Umbilical cord (tissue), 2 donors: ENCODE data around the gene PRDX1. TPM values are rescaled to one million over a fixed set of nuclear protein-coding genes. Genes with fewer than 3 reads are reported as not detected.
"Not testable (repeated sequence)": the region's sequence is repeated elsewhere in the genome, so short reads cannot be mapped to it uniquely, and the experiment has no call there.

ENCODE experiments used
- DNase-seq: peaks from one replicate; pipeline ENCODE4 v3.0.0-alpha.2; 2015; ENCODE audit warnings: low spot score
- total RNA-seq: library from RNA; depleted of rRNA; stranded (reverse); fragments of >200 nt; gene quantifications from one replicate; pipeline ENCODE4 v1.2.3, GENCODE V29; 2014; ENCODE audit warnings: low replicate concordance; ENCODE audit not compliant: insufficient read depth

Gene PRDX1
- total RNA-seq, 1 donor from 2014 or later = 181 TPM

DNA sequence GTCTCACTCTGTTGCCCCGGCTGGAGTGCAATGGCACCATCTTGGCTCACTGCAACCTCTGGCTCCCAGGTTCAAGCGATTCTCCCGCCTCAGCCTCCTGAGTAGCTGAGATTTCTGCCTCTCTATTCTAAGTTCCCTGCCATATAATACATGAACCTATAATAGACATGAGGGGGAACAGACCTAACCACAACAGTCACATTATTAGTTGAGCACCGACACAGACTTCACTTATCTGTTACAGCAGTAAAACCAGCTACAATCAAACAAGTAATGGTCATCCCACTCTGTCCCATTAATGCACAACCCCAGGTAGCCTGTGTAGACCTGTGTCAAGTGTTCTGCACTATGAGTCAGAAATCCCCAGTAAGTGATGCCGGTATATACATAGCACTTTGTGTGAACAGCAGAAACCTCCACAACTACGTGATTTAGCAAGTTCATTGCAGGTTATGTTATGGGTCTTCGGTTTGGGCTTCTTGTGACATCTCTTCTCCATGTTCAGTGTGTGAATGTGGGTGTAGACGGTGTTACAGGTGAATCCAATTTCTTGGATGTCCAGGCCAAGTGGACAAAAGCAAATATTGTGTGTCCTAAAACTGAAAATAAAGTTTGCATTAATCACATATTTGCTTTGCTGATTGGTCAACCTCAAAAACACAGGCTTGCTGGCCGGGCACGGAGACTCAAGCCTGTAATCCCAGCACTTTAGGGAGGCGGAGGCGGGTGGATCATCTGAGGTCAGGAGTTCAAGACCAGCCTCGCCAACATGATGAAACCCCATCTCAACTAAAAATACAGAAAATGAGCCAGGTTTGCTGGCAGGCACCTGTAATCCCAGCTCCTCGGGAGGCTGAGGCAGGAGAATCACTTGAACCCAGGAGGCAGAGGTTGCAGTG, 18.0 kb downstream of the PRDX1 start:
- no peak for DNase-seq

DNA sequence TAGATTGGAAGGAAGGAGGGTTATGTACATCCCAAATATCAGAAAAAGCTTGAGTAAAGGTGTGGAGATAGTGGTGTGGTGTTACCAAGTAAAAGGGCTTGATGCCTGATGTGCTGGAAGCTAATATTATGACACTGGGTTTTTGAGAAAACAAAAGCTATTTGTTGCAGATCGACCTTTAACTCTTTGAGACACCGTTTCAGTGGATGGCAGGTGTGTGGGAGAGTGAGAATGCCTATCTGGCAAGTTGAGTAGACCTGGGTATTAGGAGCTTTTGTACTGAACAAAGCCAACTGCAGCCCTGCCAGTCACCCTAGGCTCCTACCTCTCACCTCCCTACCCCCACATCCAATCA, 20.2 kb downstream of the PRDX1 start:
- DNase-seq = no peak

DNA sequence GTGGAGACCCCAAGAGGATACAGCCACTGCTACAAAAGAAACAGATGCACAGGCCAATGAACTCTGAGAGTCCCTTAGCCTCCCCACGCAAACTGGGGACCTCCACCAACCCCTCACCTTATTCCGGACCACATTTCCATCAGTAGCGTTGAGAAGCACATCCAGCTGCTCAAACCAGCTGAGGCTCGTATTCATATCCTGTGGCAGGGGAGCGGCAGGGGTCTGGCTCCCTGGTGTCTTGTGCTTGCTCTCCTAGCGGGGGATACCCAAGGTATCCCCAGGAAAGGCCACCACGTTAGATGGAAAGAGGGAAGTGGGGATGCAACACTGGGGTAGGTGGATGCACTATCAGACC, 22.3 kb downstream of the PRDX1 start:
- no peak for DNase-seq

DNA sequence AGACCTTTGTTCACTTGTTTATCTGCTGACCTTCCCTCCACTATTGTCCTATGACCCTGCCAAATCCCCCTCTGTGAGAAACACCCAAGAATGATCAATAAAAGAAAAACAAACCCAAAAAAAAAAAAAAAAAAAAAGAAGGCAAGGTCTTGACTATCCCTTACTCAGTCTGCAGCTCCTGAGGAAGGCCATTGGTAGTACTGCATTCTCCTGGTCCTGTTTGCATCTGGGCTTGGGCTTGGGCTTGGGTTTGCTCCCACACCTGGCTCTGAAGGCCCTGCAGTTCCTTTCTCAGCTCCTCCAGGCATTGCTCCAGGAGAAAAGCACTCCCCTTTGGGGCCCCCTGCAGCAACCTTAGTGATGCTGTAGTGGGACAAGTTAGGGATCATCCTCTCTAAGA, 23.4 kb downstream of the PRDX1 start:
- DNase-seq = no peak

DNA sequence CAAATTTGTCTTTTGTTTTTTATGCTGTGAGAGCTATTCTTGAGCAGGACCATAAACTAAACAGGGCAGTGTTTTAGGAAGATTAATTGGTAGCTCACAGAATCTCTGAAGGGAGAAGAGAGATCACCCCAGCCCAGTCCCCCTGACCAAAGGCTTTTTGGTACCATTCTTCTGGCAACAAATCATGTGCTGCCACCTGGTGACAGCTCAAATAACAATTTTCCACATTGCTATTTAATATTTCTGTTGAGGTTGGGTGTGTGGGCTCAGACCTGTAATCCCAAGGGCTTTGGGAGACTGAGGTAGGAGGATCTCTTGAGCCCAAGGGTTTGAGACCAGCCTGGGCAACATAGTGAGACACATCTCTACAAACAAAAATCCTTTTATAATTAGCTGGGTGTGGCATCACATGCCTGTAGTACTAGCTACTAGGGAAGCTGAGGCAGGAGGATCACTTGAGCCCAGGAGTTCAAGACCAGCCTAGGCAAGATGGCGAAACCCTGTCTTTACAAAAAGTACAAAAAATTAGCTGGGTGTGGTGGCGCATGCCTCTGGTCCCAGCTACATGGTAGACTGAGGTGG, 28.5 kb downstream of the PRDX1 start:
- DNase-seq = peak; percentile 61

DNA sequence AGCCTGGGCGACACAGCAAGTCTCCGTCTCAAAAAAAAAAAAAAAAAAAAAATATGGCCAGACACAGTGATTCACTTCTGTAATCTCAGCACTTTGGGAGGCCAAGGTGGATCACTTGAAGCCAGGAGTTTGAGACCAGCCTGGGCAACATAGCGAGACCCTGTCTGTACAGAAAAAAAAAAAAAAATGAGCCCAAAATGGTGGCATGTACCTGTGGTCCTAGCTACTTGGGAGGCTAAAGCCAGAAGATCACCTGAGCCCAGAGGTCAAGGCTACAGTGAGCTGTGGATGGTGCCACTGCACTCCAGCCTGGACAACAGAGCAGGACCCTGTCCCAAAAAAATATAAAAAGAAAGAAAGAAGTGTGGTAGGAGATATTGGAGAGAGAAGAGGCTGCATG, 29.0 kb downstream of the PRDX1 start:
- no peak for DNase-seq

DNA sequence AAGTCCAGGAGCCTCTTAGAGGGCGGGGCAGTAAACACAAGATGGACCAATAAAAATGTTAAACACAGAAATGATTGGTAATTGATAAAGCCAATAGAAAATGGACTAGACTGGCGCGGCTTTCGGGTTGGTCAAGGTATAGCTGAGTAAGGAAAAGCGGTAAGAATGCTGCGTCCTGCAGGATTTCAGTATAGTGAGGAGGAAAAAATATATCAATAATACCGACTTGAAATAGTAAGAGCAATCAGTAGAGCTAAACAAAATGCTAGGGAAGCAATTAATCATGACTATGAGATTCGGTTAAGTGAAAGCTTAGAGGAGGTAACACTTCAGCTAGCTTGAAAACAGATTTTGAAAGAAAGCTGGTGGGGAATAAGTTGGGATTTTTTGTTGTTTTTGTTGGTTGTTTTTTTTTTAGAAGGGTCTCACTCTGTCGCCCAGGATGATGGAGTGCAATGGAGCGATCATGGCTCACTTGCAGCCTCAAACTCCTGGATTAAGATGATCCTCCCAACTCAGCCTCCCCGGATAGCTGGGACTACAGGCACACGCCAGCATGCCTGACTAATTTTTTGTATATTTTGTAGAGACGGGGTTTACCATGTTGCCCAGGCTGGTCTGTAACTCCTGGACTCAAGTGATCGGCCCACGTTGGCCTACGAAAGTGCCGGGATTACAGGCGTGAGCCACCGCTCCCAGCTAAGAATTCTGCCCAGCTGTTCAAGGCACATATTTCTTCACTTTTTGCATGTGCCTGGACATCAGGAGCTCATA, 30.0 kb downstream of the PRDX1 start:
- no peak for DNase-seq

DNA sequence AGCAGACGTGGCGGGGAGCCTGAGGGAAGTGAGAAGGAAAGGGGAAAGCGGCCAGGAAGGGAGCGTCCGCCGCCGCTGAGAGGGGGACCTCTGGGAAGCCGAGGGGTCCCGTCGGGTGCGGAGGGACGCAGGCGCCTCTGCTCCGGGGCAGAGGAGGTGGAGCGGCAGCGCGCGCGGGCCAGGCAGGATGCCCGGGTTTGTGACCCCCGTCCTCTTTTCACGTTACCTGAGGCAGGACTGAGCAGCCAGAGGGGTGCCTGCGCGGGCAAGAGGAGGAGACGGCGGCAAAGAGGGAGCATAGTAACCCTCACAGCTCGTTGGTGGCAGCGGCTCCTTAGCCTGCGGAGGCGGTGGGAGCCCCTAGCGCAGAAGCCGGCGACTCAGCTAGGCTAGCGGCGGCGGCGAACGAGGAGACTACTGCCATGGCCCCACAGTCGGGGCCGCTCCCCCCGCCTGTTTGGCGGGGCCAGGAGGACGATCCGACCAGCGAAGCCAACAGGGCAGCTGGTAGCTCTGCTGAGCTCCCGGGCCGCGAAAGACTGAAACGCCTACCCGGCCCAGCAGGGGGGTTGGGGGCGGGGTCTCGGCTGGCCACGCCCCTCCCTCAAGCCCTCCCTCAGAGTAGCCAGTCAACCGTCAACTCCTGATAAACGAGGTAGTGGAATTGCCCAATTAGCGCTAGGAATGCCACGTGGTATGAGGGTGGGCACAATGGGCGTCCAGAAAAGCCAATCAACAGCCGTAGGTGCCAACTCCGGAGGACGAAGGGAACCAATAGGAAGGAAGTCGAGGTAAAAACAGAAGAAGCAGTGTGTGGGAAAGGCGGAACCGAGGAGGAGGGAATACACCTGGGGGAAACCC, 30.8 kb downstream of the PRDX1 start, which contains the start of gene TESK2:
Gene TESK2 (minus strand): TSS at position 538 of the 861 bp plus-strand sequence. CDS start 33,378 bp downstream, outside the sequence.
- DNase-seq = peak; percentile 100

DNA sequence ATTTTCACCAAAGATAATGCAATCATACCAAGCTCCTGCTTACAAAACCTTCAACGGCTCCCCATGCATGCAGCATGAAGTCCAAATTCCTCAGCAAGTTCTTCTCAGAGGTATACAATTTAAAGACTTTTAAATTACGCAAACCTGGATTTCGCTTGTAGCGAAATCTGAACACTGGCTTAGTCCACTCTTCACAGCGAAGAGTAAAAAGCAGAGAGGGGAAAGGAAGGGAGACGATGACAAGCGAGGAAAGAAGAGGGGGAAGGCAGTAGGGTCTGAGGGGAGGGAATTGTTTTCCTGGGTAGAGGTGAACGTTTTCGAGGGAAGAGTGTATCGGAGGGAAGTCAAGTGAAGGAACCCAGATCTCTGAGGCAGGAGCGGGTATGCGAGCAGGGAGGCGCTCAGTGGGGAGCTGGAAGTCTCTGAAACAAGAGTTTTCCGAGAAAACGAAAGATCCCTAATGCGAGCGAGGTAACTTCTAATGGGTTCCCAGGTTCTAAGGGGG, 31.5 kb downstream of the PRDX1 start:
- peak; percentile 38 for DNase-seq

DNA sequence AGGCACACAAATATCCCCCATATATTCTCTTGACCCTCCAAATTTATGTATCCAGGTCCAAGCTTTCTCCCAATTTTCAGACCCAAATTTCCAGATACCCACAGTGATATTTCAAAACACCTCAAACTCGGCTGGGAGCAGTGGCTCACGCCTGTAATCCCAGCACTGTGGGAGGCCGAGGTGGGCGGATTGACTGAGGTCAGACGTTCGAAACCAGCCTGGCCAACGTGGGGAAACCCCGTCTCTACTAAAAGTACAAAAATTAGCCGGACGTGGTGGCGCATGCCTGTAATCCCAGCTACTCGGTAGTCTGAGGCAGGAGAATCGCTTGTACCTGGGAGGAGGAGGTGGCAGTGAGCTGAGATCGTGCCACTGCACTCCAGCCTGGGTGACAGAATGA, 32.3 kb downstream of the PRDX1 start:
- DNase-seq = not testable (repeated sequence)

DNA sequence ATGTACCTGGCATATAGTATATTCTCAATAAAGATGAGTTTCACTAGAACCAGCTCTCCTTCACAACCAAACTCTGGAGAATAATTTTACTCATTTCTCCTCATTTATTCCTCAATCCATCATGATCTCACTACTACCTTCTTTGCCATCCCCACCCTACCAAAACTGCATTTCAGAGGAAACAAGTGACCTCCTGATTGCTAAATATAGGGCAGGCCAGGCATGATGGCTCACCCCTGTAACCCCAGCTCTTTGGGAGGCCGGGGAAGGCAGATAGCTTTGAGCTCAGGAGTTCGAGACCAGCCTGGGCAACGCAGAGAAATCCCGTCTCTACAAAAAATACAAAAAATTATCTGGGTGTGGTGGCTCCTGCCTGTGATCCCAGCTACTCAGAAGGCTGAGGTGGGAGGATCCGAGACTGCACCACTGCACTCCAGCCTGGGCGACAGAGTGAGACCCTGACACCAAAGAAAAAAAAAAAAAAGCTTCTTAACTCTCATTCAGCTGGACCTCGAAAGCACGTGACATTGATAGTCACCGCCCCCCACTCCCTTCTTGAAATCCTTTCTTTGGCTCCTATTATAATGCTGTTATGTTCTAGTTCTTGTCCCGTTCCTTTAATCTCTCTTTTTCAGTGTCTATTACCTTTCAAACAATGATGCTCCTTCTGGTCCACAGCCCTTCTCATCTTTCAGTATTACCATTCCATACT, 32.9 kb downstream of the PRDX1 start:
- no peak for DNase-seq

DNA sequence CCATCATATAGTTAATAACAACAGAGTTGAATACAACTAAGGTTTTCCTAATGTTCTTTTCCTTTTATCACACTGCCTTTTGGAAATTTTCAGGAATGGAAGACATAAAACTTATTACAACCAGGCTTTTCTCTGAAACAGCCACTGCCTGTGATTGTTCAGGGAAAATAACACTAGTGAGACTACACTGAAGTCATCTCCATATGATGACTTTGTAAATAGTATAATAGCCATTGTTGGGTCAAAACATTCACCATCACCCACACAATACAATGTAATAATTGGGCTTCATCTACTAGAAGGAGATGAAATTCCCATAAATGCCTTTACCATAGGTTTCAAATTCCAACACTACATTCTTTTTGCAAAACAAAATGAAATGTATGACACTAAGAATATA, 35.7 kb downstream of the PRDX1 start:
- no peak for DNase-seq

DNA sequence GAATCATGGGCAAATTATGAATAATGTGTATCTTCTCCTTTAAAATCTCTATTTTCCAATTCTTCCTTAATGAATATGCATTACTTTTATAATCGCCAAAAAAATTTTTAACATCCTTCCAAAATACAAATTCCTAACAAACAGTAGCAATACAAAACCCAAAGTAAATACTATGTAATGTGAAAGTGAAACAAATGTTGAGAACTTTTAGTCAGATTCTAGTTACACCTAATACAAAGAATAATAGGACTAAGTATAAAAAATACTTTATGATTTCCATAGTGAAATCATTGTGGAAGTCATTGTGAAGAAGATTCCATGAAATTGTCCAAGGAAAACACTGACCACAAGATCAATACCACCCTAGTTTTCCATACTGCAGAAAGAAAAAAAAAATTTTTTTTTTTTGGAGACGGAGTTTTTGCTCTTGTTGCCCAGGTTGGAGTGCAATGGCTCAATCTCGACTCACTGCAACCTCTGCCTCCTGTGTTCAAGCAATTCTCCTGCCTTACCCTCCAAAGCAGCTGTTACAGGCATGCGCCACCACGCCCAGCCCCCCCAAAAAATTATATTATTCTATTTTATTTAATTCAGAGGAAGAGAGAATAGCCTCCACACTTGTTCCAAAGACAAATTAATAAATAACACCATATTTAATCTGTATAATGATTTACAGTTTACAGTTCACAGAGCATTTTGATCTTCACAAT, 42.5 kb downstream of the PRDX1 start:
- DNase-seq = no peak

DNA sequence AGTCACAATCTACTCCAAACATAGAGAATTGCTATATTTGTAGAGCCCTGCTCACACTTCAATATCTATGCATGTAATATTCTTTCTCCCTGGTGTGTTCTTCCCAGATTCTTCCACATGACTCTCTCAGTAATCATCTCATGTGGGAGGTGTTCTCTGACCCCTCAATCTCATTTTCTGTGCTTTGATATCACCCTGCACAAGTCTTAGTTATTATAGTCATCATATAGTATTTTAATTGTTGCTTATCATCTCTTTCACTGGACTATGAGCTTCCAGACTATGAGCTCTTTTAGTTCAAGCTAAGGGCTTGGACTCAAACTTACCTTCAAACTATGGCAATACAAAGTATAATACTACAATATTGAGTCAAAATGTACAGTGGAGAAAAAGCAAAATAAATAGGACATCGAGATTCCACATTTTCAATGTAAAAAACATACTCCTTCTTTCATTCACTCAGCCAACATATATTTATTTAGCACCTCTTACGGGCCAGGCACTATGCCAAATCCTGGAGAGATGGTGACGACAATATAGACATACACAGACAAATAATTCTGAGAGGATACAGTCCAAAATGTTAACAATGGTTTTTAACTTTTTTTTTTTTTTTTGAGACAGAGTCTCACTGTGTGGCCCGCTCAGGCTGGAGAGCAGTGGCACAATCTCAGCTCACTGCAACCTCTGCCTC, 43.4 kb downstream of the PRDX1 start:
- no peak for DNase-seq

DNA sequence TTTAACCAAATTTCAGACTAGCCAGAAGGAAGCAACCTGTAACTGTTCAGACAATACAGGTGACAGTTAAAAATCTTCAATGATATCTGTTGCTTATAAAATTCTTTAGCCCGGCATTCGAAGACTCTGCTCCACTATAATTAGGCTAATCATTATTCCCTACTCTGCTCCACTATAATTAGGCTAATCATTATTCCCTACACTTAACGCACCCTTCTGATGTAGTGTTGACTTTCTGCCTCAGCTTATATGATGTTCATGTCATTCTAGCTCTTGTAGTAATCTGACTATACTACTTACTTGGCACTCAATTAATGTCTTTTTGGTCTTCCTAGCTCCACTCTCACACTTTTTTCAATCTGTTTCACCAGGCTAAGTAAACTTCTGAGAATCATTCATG, 44.0 kb downstream of the PRDX1 start:
- no peak for DNase-seq

DNA sequence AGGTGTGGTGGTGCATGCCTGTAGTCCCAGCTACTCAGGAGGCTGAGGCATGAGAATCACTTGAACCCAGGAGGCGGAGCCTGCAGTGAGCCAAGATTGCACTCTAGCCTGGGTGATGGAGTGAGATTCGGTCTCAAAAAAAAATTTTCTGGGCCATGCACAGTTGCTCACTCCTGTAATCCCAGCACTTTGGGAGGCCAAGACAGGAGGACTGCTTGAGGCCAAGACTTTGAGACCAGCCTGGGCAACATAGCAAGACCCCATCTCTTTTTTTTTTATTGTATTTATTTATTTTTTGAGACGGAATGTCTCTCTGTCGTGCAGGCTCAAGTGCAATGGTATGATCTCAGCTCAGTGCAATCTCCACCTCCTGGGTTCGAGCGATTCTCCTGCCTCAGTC, 47.5 kb downstream of the PRDX1 start:
- not testable (repeated sequence) for DNase-seq

DNA sequence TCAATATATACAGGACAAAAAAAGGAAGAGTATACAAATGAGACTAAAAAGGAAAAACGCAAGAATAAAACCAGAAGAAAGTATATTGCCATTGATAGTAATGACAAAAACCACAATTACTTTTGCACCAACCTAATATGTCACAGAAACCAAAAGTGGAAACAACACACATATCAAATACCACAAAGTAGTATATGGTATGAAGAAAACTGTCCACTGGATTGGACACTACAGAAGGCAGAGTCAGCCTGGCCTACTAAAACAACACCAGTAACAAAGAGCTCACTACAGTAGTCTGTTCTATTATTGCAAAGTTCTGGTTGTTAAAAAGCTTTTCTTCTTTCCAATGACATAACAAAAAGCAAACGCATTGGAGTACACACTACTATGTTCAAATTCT, 48.4 kb downstream of the PRDX1 start:
- no peak for DNase-seq

DNA sequence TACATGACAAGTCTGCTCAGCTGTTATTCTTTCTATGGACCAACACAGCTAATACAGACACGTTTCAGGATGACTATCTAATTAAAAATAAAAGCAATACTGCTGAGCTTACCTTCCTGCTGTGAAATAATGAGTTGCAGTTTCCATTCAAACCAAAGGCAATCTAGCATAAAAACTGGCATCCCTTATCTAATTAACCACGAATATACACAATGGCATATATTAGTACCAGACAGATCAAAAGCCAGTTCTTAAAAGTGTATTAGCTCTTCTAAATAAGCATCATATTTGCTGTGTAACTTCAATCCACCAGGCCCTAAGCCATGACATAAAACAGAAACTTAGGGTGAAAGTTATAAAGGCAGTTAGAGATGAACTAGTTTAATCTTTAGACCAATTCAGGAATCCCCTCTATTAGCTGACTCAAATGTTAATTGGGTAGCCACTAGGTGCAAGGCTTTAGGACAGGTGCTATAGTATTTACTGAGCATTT, 51.3 kb downstream of the PRDX1 start:
- no peak for DNase-seq

DNA sequence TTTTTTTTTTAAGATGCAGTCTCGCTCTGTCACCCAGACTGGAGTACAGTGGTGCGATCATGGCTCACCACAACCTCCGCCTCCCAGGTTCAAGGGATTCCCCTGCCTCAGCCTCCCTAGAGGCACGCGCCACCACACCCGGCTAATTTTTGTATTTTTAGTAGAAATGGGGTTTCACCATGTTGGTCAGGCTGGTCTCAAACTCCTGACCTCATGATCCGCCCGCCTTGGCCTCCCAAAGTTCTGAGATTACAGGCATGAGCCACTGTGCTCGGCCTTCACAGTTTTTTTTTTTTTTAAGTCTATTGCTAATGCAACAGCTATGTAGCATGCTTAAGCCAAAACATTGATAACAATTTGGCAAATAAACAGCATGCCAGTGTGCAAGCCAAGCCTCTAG, 54.3 kb downstream of the PRDX1 start:
- DNase-seq = not testable (repeated sequence)
